Urinary bladder (tissue), 4 donors: Measurements from ENCODE around the gene LATS1. TPM values are rescaled to one million over a fixed set of nuclear protein-coding genes. Genes with fewer than 3 reads are reported as not detected.
"Not testable (repeated sequence)": the region's sequence is repeated elsewhere in the genome, so short reads cannot be mapped to it uniquely, and the experiment has no call there.

Source experiments
- DNase-seq: peaks from one replicate; pipeline ENCODE4 v3.0.0-alpha.2; 2015; ENCODE audit errors: extremely low spot score
- H3K27ac ChIP-seq: one replicate; pipeline ENCODE4 v1.5.1; 2013; ENCODE audit warnings: low read depth, mild to moderate bottlenecking, moderate library complexity
- H3K36me3 ChIP-seq: one replicate; pipeline ENCODE4 v1.6.1; 2013; ENCODE audit warnings: mild to moderate bottlenecking, moderate library complexity; ENCODE audit not compliant: insufficient read depth
- H3K4me1 ChIP-seq: one replicate; pipeline ENCODE4 v1.6.1; 2013; ENCODE audit warnings: mild to moderate bottlenecking, moderate library complexity; ENCODE audit not compliant: insufficient read depth
- H3K4me3 ChIP-seq: one replicate; pipeline ENCODE4 v1.5.1; 2013; ENCODE audit warnings: low read depth, low read length
- WGBS: extraction: QIAGEN DNeasy Blood & Tissue Kit; methylation state at CpG from one replicate; pipeline ENCODE4 v1.1.7; 2013; 5-methylcytosine and 5-hydroxymethylcytosine counted together
- polyA plus RNA-seq: library from polyadenylated mRNA; stranded (reverse); fragments of 200-250 nt; gene quantifications from one replicate; pipeline ENCODE4 v1.2.3, GENCODE V29; 2013
- total RNA-seq: library from RNA; depleted of rRNA; stranded (reverse); fragments of >200 nt; gene quantifications from one replicate; pipeline ENCODE4 v1.2.3, GENCODE V29; 2014
- donor health status: healthy with polysubstance abuse.
- donor health status: healthy.

Gene LATS1
- total and polyA plus RNA-seq, 2 donors = 12.1 to 36.7 TPM

DNA sequence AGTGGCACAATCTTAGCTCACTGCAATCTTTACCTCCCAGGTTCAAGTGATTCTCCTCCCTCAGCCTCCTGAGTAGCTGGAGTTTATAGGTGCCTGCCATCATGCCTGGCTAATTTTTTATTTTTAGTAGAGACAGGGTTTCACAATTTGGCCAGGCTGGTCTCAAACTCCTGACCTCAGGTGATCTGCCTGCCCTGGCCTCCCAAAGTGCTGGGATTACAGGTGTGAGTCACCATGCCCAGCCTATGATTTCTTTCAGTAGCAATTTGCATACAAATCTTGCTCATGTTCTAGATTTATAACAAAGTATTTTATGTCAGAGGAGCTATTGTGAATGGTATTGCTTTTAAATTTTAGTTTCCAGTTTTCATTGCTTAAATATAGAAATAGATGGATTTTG lies 45.6 kb downstream of the LATS1 start:
- DNase-seq, H3K4me1 ChIP-seq, H3K4me3 ChIP-seq, H3K27ac ChIP-seq: not testable (repeated sequence)
- H3K36me3 ChIP-seq = peaks cover 12% of the 10 kb centered on the region

DNA sequence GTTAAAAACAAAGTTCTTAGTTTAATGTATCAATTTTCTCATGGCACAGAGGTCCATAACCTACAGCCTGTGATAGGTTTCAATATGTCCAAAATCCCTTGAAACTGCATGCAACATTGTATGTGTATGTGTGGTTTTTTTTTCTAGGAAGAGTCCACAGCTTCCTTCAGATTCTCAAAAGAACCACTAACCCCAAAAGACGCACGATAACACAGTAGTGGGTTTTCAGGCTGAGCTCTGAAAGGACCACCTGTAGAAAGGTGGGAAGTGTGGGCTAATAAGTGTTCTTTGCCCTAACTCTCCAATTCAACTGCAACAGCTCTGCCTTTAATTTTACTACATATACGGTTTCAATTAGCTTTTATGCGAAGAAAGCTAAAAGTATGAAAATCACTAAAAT lies 57.9 kb downstream of the LATS1 start:
- no peak for DNase-seq
- H3K4me1 ChIP-seq = no peaks in the 10 kb centered on the region
- H3K36me3 ChIP-seq = no peaks in the 10 kb centered on the region
- no peak overlapping the region for H3K4me3 ChIP-seq
- no peak overlapping the region for H3K27ac ChIP-seq
- WGBS = 92% methylated on average over 4 of the region's 4 CpGs

- no peak overlapping the region for H3K27ac ChIP-seq
- no peak overlapping the region for H3K4me3 ChIP-seq
- WGBS = 98% methylated on average over 5 of the region's 5 CpGs
- DNase-seq = no peak
- no peaks in the 10 kb centered on the region for H3K36me3 ChIP-seq
- no peaks in the 10 kb centered on the region for H3K4me1 ChIP-seq
These were observed 60.5 kb downstream of the LATS1 start for GRCh38 chr6:149657441-149657840.

GRCh38 chr6:149651056-149651455 lies 66.8 kb downstream of the LATS1 start:
- no peaks in the 10 kb centered on the region for H3K36me3 ChIP-seq
- no peak overlapping the region for H3K4me3 ChIP-seq
- no peak for DNase-seq
- H3K27ac ChIP-seq = no peak overlapping the region
- H3K4me1 ChIP-seq = no peaks in the 10 kb centered on the region

DNA sequence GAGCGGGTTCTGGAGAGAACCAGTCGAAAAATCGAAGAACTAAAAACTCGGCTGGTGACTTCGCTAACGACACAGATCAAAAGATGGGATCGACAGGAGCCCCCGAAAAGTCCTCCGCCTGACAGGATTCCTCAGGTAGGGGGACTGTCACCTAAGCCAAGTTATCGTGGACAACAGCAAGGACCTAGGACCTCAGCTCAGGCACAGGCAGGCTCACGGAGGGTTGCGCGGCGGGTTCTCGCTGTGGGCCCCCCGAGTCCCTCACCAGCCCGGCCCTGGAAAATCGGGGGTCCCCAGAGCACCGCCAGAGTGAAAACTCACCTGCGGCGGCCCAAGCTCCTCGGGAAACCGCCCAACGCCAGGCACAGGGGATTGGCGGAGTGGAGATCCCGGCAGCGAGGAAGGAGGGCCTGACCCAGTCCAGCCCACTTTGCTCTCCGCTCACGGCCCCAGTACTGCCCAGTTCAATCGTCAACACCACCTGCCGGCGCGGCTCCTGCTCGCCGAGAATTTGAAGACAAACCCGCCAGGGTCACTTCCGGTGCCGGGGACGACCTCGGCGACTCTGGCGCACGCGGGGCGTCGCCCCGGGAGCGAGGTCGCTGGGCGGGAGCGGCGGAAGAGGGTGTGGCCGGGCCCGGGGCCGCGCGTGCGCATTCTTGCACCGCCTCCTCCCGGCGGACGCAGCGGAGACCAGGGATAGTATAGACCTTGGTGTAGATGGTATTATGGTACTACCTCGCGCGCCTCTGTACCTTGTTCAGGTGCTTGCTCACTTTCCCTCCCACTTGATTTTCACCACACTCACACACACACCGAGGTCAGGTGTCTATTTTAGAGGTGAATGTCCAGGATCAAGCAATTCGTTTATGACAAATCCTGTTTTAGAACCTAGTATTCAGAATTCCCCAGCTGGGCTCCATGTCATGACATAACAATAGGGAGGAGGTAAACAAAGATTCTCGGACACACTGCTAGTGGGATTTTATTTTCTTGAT lies 69.5 kb downstream of the LATS1 start, which contains the start of gene KATNA1:
KATNA1 (minus strand) TSS at position 567 of the 998 bp plus-strand sequence. CDS start 10,167 bp downstream, outside the sequence.
- WGBS = under 1% methylated on average over 69 of the region's 69 CpGs
- no peaks in the 10 kb centered on the region for H3K36me3 ChIP-seq
- H3K27ac ChIP-seq = peak within 1 kb of the TSS; percentile 65
- peak; percentile 42 for DNase-seq
- peak within 1 kb of the TSS; percentile 90 for H3K4me3 ChIP-seq
- no peaks in the 10 kb centered on the region for H3K4me1 ChIP-seq

DNA sequence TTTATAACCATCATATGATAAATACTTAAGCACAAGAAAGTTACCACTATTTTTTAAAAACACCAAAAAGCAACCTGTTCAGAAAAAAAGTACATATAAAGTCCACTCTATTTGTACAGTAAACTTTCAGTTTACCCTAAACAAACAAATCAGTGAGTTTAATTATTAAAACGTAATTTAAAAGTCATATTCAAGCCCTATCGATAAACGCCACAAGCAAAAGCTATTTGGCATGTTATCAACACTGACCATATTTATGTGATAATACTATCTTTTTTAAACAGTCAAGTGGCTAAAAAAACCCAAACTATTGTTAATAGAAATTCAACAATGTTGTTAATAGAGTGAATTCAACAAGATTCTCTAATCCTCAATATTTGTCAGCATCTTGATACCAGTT lies 71.3 kb downstream of the LATS1 start:
- H3K4me3 ChIP-seq = no peak overlapping the region
- no peak for DNase-seq
- H3K27ac ChIP-seq = no peak overlapping the region
- 84% methylated on average over 3 of the region's 3 CpGs for WGBS
- H3K36me3 ChIP-seq = no peaks in the 10 kb centered on the region
- no peaks in the 10 kb centered on the region for H3K4me1 ChIP-seq

DNA sequence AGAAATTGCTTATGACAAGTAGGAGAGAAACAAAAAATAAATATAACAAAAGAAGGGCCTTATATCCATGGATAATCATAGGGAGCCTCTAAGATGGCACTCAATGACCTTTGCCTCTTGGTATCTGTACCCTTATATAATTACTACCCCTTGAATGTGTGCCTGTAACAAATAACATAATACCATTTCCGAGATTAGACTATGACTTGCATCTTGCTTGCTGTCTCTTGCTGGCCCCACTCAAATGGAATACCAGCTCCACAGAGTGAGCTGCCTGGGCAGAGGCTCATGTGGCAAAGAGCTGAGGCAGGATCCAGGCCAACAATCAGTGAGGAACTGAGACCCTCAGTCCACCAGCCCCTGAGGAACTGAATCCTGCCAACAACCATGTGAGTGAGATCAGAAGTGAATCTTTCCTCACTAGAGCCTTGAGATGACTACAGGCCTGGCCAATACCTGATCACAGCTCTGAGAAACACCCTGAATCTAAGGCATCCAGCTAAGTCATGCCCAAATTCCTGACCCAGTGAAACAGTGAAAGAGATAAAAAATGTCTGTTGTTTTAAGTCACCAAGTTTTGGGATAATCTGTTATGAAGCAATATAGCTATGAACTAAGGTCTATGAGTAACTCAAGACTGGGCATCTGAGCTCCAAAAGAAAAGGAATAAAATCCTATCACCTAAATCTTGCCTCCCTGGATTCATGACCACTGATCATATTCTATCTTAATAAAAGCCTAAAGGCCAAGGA lies 74.9 kb downstream of the LATS1 start:
- H3K36me3 ChIP-seq = no peaks in the 10 kb centered on the region
- whole genome bisulfite sequencing = 83% methylated on average over 1 of the region's 1 CpG
- no peak overlapping the region for H3K4me3 ChIP-seq
- no peaks in the 10 kb centered on the region for H3K4me1 ChIP-seq
- no peak for DNase-seq
- H3K27ac ChIP-seq = no peak overlapping the region

GRCh38 chr6:149636124-149636523 lies 81.8 kb downstream of the LATS1 start:
- DNase-seq = no peak
- H3K4me3 ChIP-seq = no peak overlapping the region
- no peaks in the 10 kb centered on the region for H3K36me3 ChIP-seq
- H3K27ac ChIP-seq = no peak overlapping the region
- WGBS = 59% methylated on average over 2 of the region's 2 CpGs
- no peaks in the 10 kb centered on the region for H3K4me1 ChIP-seq

- no peak overlapping the region for H3K27ac ChIP-seq
- no peak overlapping the region for H3K4me3 ChIP-seq
- WGBS = 100% methylated on average over 1 of the region's 1 CpG
- DNase-seq = no peak
- peaks cover 1% of the 10 kb centered on the region for H3K36me3 ChIP-seq
- H3K4me1 ChIP-seq = no peaks in the 10 kb centered on the region
These were observed 83.6 kb downstream of the LATS1 start for GRCh38 chr6:149634315-149634714.

DNA sequence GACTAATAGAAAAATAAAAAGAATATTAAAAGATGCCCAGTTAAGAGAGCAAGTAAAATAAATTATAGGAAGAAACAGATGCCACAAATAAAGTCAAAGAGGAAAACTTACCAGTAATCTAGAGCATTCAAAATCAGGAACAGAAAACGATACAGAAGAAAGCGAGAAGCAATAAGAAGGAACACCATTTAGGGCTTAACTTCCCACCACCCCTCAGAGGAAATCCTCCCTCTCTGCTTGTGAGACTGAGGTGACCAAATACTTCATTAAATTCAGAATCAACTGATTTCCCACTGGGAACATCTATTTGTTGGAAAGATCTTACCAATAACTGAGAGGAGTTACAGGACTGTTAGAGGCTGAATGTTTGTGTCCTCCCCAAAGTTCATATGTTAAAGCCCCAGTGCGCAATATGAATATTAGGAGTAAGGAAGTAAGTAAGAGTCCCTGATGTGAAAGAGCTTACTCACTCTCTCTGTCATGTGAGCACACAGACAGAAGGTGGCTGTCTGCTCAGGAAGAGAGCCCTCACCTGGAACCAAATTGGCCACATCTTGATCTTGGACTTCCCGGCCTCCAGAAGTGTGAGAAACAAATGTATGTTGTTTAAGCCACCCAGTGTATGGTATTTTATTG lies 88.9 kb downstream of the LATS1 start:
- Histone ChIP-seq H3K27ac (no peak overlapping the region), H3K4me3 (no peak overlapping the region), H3K36me3 (peaks cover 1% of the 10 kb centered on the region), H3K4me1 (no peaks in the 10 kb centered on the region)
- 92% methylated on average over 4 of the region's 4 CpGs for WGBS
- DNase-seq = no peak

- H3K4me3 ChIP-seq = no peak overlapping the region
- no peaks in the 10 kb centered on the region for H3K4me1 ChIP-seq
- no peak for DNase-seq
- H3K27ac ChIP-seq = no peak overlapping the region
- peaks cover 1% of the 10 kb centered on the region for H3K36me3 ChIP-seq
These were observed 90.2 kb downstream of the LATS1 start for GRCh38 chr6:149627672-149628071.

DNA sequence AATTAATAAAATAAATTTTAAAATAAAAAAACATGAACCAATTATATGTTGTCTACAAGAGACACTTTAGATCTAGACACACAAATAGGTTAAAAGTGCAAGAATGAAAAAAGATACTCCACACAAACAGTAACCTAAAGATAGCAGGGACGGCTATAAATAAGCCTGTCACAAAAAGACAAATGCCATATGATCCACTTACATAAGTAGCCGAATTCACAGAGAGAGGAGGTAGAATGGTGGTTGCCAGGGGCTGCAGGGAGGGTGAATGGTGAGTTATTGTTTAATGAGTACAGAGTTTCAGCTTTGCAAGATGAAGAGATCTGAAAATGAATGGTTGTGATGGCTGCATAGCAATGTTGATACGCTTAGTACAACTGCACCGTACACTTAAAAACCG lies 102.1 kb downstream of the LATS1 start:
- no peak for DNase-seq
- no peak overlapping the region for H3K4me3 ChIP-seq
- H3K36me3 ChIP-seq = no peaks in the 10 kb centered on the region
- no peak overlapping the region for H3K27ac ChIP-seq
- H3K4me1 ChIP-seq = no peaks in the 10 kb centered on the region
- 70% methylated on average over 5 of the region's 5 CpGs for WGBS

- H3K4me1 ChIP-seq = no peaks in the 10 kb centered on the region
- no peak overlapping the region for H3K4me3 ChIP-seq
- DNase-seq = no peak
- 90% methylated on average over 4 of the region's 4 CpGs for WGBS
- H3K27ac ChIP-seq = no peak overlapping the region
- H3K36me3 ChIP-seq = no peaks in the 10 kb centered on the region
These were observed 103.6 kb downstream of the LATS1 start for GRCh38 chr6:149614337-149614736.
